Psoas muscle (tissue), 8 donors: ENCODE data around the gene COL1A1. TPM values are rescaled to one million over a fixed set of nuclear protein-coding genes. Genes with fewer than 3 reads are reported as not detected.
A peak's percentile ranks its signal among the peaks of the same experiment; 100 is the strongest.

Experiments used
- ATAC-seq, 4 donors: fragments of 200-7000 bp; cut with Tn5 transposase; one replicate each; pipeline ENCODE4 v1.9.1; 2020; ENCODE audit warnings: moderate library complexity in 3 of 4, mild to moderate bottlenecking in 2 of 4
- DNase-seq, 2 donors: peaks; one replicate each; pipeline ENCODE4 v3.0.0-alpha.2; 2020
- H3K27ac ChIP-seq: fragments of 200-600 bp; one replicate; pipeline ENCODE4 v1.8.0; 2022
- H3K27me3 ChIP-seq, 3 donors: fragments of 200-600 bp in 1 of 3; one replicate each; pipeline versions ENCODE4 v1.6.1 to v1.8.0; 2013 to 2022; ENCODE audit warnings: low read length in 2 of 3, mild to moderate bottlenecking in 2 of 3, moderate library complexity in 1 of 3; ENCODE audit not compliant: insufficient read depth in 3 of 3
- H3K36me3 ChIP-seq, 2 donors: fragments of 200-600 bp in 1 of 2; one replicate each; pipeline versions ENCODE4 v1.6.1 to v1.8.0; 2013 to 2022; ENCODE audit warnings: low read depth in 1 of 2, mild to moderate bottlenecking in 1 of 2, moderate library complexity in 1 of 2; ENCODE audit not compliant: insufficient read depth in 1 of 2
- H3K4me1 ChIP-seq: fragments of 200-600 bp; one replicate; pipeline ENCODE4 v1.8.0; 2022
- H3K4me3 ChIP-seq: fragments of 200-600 bp; one replicate; pipeline ENCODE4 v1.8.0; 2022; ENCODE audit warnings: mild to moderate bottlenecking
- H3K9me3 ChIP-seq: fragments of 200-600 bp; one replicate; pipeline ENCODE4 v1.8.0; 2022
- WGBS, 3 donors: extraction: QIAGEN DNeasy Blood & Tissue Kit; methylation state at CpG; one replicate each; pipeline versions ENCODE4 v1.1.6 to v1.1.7; 2013; 5-methylcytosine and 5-hydroxymethylcytosine counted together
- intact Hi-C, 2 donors: fragments of 100-400 bp; cut with DNase I; formaldehyde crosslinking; loops; one replicate each; pipeline versions ENCODE4 v1.11.0 to v1.14.2; 2022
- polyA plus RNA-seq, 3 donors: library from polyadenylated mRNA; stranded (reverse); fragments of 200-250 nt; gene quantifications; one replicate each; pipeline ENCODE4 v1.2.3, GENCODE V29; 2013
- total RNA-seq, 4 donors: library from RNA; stranded (reverse); fragmentation: NEBNext Ultra II Directional in 2 of 4; extraction: Animal tissue kit (Norgen Biotek cat#: 25700) in 2 of 4; gene quantifications; one replicate each; pipeline versions ENCODE4 v1.2.1 to v1.2.4, GENCODE V29; 2021 to 2023
- TF ChIP-seq, protein P1 (sequence below): fragments of 200-600 bp; IDR thresholded peaks from one replicate; pipeline ENCODE4 v1.8.0; 2022; ENCODE audit warnings: antibody characterized with exemption
- donor health status: healthy with polysubstance abuse.
- donor health status: DM: no; HTN: no; CAD: no; lungs with moderate emphysema.
- donor health status: Bipolar disorder and iron deficiency.
- donor health status: healthy.
- donor health status: DM: yes; HTN: yes; CAD: no.
- donor health status: DM: no; HTN: no; CAD: no.
- donor health status: DM: no; HTN: no; CAD: no.
- donor health status: DM: yes; HTN: yes; CAD: no.

The COL1A1 gene
- total and polyA plus RNA-seq, 7 donors: 2.3 to 46.6 (median 10.2) TPM

DNA sequence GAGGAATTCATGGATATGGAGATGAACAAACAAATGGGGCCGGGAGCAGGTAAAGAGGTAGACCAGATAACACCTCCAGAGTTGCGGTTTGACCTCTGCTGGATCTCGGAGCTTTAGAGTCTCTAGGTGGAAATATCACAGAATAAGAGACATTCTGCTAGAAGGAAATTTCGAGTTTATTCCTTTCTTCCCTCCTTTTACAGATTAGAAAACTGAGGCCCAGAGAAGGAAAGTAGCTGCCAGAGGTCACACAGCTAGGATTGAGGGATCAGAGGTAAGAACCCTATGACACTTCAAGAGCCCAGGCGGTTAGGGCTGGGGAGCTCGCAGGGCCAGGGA is 7.7 kb upstream of the COL1A1 start:
- H3K36me3 ChIP-seq: no peaks in the 10 kb centered on the region
- DNase-seq (no peak), ATAC-seq (no peak)
- no peak overlapping the region for H3K4me3 ChIP-seq
- H3K27ac ChIP-seq: peak overlapping the region; percentile 4
- TF ChIP-seq, protein P1, sequence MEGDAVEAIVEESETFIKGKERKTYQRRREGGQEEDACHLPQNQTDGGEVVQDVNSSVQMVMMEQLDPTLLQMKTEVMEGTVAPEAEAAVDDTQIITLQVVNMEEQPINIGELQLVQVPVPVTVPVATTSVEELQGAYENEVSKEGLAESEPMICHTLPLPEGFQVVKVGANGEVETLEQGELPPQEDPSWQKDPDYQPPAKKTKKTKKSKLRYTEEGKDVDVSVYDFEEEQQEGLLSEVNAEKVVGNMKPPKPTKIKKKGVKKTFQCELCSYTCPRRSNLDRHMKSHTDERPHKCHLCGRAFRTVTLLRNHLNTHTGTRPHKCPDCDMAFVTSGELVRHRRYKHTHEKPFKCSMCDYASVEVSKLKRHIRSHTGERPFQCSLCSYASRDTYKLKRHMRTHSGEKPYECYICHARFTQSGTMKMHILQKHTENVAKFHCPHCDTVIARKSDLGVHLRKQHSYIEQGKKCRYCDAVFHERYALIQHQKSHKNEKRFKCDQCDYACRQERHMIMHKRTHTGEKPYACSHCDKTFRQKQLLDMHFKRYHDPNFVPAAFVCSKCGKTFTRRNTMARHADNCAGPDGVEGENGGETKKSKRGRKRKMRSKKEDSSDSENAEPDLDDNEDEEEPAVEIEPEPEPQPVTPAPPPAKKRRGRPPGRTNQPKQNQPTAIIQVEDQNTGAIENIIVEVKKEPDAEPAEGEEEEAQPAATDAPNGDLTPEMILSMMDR: no peak
- H3K9me3 ChIP-seq: no peaks in the 10 kb centered on the region
- intact Hi-C loops: no loop called here
- WGBS, 3 donors: 85 to 86% (median 85%) methylated on average over 6 of the region's 6 CpGs
- H3K27me3 ChIP-seq: peaks cover 0 to 54% (median 9%) of the 10 kb centered on the region in 3 donors
- H3K4me1 ChIP-seq: peaks cover 4% of the 10 kb centered on the region

DNA sequence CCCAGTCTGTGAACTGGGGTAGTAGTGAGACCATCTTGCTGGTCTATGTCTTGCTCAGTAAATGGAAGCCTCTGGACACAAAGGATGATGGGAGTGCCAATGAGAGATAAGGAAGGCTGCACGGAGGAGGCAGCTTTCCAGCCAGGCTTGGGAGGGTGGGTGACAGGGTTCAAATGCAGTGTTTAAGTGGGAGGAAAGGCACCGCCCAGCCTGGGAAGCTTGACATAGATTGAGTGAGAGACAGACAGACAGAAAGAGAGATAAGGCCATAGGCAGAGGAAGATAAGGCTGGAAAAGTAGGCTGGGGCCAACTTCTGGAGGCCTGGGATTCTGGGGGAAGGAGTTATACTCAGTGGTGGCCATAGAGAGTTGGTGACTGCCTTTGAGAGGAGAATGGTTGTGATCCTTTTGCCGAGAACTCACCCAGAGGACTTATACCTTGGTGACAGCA is 7.2 kb upstream of the COL1A1 start:
- Histone ChIP-seq H3K4me1 (peaks cover 4% of the 10 kb centered on the region), H3K27me3 (peaks cover 0 to 56% (median 9%) of the 10 kb centered on the region in 3 donors), H3K9me3 (no peaks in the 10 kb centered on the region), H3K27ac (no peak overlapping the region), H3K36me3 (no peaks in the 10 kb centered on the region), H3K4me3 (no peak overlapping the region)
- WGBS, 3 donors: 86 to 90% (median 90%) methylated on average over 3 of the region's 3 CpGs
- intact Hi-C loops: no loop called here
- no peak for ATAC-seq
- TF ChIP-seq, protein P1: no peak
- DNase-seq: no peak

DNA sequence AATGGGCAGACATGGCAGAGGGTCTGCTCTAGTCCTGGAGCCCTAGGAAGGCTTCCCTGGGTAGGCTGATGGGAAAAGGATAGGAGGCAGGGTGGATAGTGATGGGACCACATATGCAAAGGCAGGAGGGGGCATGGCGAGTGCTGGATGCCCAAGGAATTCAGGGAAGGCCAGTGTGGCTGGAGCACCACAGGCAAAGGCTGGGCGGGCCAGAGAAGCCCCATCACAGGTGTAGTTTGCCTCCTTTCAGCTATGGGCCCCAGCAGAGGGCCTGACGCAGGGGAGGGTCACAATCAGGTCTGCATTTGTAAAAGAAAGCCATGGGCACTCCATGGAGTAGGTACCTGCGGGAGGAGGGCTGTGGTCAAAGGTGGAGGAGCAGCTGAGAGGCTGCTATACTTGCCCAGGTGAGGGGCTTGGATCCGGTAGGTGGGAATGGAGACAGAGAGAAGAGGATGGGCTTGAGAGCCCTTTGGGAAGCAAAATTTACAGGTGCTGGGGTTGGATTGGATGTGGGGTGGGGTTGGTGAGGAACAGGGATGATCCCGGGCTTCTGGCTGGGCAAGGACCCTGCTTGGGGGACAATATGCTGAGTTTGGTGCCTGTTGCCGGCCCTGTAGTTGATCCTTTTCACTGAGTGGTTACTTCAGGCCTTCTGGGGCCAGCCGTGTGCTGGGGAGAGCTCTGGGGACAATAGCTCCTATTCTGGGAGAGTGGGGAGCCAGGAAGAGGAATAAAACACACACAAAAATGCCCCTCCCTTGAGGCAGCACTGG is 6.5 kb upstream of the COL1A1 start:
- DNase-seq: no peak

DNA sequence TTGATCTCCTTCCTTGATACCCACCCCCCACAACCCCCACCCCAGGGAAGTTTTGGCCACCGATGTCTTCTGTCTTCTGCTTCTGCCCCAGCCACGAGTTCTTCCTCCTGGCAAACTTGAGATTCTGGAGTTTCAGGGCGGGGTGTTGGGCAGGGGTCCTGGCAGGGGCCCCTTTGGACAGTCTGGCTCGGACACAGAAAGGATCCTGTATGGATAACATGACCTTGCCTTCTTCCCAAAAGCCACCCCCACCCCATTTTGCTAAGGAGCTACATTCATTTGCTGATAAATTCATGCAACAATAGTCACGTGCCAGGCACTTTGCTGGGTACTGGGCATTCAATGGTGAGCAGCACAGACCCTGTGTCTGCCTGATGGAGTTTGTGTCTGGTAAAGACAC is 5.9 kb upstream of the COL1A1 start:
- intact Hi-C loops: no loop called here
- TF ChIP-seq, protein P1: no peak
- Histone ChIP-seq H3K36me3 (no peaks in the 10 kb centered on the region), H3K9me3 (no peaks in the 10 kb centered on the region), H3K27ac (no peak overlapping the region), H3K27me3 (peaks cover 0 to 60% (median 9%) of the 10 kb centered on the region in 3 donors), H3K4me3 (no peak overlapping the region), H3K4me1 (peaks cover 4% of the 10 kb centered on the region)
- 44 to 52% (median 46%) methylated on average over 5 of the region's 5 CpGs for WGBS, 3 donors
- ATAC-seq: no peak
- no peak for DNase-seq

More for the DNA sequence above, 6.5 kb upstream of the COL1A1 start:
- intact Hi-C loops: no loop called here
- H3K4me3 ChIP-seq: no peak overlapping the region
- TF ChIP-seq, protein P1: no peak
- ATAC-seq: no peak
- H3K27me3 ChIP-seq: peaks cover 0 to 56% (median 9%) of the 10 kb centered on the region in 3 donors
- no peak overlapping the region for H3K27ac ChIP-seq
- H3K9me3 ChIP-seq: no peaks in the 10 kb centered on the region
- H3K4me1 ChIP-seq: peaks cover 4% of the 10 kb centered on the region
- H3K36me3 ChIP-seq: no peaks in the 10 kb centered on the region
- 87 to 90% (median 89%) methylated on average over 8 of the region's 8 CpGs for WGBS, 3 donors
